ENCODE measurements around the gene PLEKHB1.
"Not testable (repeated sequence)": the region's sequence is repeated elsewhere in the genome, so short reads cannot be mapped to it uniquely, and the experiment has no call there.

PLEKHB1 gene

DNA sequence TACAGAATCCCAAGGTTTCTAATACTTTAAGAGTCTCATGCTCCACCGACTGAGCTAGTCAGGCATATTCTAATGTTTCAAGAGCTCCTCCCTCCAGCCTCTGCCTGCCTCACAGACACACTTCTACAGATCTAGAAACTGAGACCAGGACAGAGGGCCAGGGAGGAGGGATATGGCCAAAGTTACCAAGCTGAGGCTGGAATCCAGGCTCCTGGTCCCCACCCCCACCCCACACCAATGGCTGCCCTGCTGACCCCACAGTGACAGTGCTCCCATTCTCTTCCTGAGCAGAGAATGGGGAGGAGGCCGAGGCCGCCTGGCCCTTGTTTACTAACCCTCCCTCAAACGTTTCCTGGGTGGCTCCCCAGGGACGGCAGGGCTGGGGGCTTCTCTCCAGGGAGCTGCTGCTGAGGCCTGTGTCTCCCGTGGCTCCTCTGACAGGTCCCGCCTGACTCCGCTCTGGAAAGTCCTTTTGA is 2.2 kb downstream of the PLEKHB1 start:
- no peak for DNase-seq

DNA sequence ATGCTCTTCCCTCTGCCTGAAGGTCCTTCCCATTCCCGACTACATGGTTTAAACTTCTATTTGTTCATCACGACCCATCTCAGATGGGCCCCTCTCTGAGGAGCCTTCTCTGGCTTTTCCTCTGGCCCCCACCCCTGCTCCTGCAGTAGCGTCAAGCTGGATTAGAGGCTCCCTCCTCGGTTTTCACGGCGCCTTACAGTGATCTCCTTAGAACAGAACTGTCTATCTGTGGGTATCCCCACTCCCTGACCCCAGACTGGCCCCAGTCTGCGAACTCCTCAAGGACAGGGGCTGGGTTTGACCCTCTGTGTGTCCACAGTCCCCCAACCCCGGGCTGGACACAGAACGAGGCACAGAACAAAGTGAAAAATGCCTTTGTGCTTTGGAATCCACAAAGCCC is 2.8 kb downstream of the PLEKHB1 start:
- no peak for DNase-seq

DNA sequence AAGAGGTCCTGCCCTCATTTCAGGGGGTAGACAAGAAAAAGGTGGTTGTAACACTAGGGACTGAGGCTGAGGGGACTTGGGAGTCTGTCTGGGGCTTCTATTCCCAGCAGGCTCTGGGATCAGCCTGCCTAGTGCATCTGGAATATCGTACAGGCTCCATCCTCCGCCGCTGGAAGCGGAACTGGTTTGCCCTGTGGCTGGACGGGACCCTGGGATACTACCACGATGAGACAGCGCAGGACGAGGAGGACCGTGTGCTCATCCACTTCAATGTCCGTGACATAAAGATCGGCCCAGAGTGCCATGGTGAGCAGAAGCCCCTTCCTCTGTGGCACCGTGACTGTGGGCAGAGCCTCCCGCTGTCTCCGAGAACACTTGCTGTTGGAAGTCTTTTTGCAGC is 4.0 kb downstream of the PLEKHB1 start:
- DNase-seq, result no peak

- DNase-seq, result no peak
Measured at GRCh38 chr11:73651252-73651651, 4.9 kb downstream of the PLEKHB1 start.

GRCh38 chr11:73651661-73652045 is 5.3 kb downstream of the PLEKHB1 start:
- DNase-seq, result no peak

- no peak for DNase-seq
Measured at GRCh38 chr11:73652046-73652730, 5.8 kb downstream of the PLEKHB1 start.

- no peak for DNase-seq
Measured at GRCh38 chr11:73652856-73653559, 6.6 kb downstream of the PLEKHB1 start.

GRCh38 chr11:73653996-73654395 is 7.6 kb downstream of the PLEKHB1 start:
- no peak for DNase-seq

GRCh38 chr11:73654482-73655021 is 8.2 kb downstream of the PLEKHB1 start:
- DNase-seq, result no peak

GRCh38 chr11:73655686-73656085 is 9.3 kb downstream of the PLEKHB1 start:
- no peak for DNase-seq

- no peak for DNase-seq
Measured at GRCh38 chr11:73656985-73657384, 10.6 kb downstream of the PLEKHB1 start.

DNA sequence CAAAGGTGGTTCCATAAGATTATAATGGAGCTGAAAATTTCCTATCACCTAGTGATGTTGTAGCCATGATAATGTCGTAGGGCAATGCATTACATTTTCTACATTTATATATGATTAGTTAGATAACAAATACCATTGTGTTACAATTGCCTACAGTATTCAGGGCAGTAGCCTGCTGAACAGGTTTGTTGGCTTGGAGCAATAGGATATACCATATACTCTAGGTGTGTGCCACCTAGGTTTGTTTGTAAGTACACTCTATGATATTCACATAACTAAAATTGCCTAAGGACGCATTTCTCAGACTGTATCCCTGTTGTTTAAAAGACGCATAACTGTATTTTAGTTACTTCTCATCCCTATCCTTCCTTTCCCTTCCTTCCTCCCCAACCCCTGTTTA is 13.6 kb downstream of the PLEKHB1 start:
- no peak for DNase-seq

DNA sequence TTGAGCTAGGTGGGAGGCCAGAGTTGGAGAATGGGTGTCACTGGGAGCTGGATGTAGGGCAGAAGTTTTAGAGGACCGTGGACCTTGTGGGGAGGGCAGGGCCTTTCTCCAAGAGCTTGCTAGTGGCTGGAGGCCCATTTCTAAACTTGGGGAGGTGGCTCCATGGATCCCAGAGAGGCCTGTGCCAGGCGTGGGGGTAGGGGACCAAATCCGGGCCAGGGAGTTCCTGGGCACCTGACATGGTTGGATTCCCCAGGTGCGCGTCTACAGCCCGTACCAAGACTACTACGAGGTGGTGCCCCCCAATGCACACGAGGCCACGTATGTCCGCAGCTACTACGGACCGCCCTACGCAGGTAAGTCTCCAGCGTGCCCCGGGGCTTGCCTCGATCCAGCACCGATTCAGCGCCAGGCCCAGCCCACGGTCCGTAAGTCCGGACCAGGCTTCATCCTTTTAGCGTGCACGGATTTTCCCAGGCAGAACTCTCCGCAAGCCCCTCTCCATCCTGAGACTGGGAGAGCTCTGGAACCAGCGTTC is 14.2 kb downstream of the PLEKHB1 start:
- no peak for DNase-seq

DNA sequence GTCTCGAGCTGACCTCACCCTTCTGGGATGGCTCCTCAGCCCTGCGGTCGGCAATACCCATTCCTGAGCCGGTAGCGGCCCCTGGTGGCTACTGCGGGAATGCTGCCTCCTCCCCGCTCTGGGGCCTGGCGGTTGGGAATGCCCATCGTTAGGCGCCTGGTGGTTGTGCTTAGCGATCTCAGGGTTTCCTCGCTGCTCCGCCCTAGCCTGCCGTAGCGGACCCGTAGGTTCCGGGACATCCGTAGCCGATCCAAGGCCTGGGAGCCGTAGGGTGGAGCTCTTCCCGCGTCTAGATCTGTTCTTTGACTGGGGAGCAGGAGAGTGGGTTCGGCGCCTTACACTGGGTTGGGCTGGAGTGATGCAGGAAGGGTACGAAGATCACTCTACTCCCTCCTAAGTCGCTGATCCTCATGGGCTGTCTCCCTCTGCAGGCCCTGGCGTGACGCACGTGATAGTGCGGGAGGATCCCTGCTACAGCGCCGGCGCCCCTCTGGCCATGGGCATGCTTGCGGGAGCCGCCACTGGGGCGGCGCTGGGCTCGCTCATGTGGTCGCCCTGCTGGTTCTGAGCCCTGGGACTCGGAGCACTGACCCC is 14.8 kb downstream of the PLEKHB1 start:
- peak; percentile 34 for DNase-seq

- DNase-seq, result no peak
Measured at GRCh38 chr11:73662445-73663157, 16.2 kb downstream of the PLEKHB1 start.

DNA sequence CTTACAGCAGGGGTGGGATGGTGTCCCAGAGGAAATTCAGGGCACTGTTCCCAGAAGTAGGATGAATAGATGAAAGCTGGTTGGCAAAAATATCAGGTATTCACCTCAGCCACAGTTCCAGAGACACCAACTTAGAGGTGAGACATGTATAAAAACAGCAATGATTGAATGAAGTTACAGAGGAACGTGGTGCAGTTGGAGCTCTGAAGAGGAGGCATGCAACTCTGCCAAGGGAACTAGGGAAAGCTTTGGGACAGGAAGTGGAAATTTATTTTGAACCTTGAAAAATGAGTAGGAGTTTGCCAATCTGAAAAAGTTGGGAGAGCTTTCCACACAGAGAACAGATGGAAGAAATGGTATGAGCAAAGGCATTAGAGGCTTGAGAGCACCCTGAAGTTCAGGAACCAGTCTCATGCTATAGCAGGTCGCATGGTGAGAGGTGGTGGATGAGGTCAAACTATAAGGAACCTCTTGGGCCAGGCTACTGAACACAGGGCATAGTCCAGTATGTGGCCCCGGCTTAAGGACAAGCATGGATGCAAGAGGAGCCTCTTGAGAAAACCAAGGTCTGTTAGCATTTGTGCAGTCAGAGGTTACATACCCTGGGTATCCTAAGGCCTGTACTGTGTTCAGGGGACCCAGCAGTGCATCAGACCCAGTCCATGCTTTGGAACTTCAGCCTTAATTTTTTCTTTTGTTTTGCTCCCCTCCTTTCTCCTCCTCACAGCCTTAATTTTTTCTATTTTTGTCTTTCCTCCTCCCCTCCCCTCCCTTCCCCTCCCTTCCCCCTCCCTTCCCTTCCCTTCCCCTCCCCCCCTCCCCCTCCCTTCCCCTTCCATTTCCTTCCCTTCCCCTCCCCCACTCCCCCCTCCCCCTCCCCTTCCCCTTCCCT is 17.5 kb downstream of the PLEKHB1 start:
- DNase-seq, result no peak

DNA sequence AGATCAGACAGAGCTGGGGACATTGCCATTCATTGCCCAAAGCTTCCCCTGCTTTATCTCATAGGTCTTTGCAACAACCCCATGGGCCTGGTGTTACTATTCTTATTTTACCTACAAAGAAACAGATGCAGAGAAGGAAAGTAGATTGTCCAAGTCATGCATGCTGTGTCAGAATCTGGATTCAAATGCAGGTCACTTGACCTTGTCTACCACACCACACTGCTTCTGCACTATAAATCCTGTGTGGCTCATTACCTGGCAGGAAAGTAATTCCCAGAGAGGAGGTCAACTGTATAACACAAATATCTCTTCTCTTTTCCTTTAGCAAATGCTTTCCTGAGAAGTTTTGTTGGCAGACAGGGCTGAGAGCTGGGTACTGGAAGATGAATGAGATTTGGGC is 18.5 kb downstream of the PLEKHB1 start:
- DNase-seq, result no peak

- DNase-seq, result no peak
Measured at GRCh38 chr11:73667891-73668290, 21.5 kb downstream of the PLEKHB1 start.

DNA sequence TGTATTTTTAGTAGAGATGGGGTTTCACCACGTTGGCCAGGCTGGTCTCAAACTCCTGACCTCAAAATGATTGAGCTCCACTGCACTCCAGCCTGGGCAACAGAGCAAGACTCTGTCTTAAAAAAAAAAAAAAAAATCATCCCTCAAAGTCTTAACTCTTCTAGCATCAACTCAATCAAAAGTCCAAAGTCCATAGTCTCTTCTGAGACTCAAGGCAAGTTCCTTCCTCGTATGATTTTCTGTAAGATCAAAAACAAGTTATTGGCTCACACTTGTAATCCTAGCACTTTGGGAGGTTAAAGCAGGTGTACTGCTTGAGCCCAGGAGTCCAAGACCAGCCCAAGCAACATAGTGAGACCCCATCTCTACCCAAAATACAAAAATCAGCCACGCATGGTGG is 24.4 kb downstream of the PLEKHB1 start:
- no peak for DNase-seq

GRCh38 chr11:73671701-73672100 is 25.3 kb downstream of the PLEKHB1 start:
- no peak for DNase-seq

DNA sequence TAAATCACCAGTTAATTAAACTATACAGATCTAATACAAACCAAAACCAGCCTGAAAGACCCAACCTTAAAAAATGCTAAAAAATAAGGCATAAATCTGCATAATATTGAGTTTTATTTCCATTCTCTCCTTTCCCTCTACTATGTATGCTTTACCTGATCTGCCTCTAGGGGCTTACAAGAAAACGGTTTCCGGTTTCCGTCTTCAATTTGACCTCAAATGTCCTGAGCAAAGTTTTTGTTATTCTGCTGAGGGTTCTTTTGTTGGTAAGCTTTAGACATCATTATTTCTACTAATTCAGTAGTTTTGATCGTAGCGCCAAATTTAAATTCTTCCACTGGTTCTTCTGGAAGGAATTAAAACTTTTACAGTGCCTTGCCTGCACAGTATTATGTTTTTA is 30.2 kb downstream of the PLEKHB1 start:
- not testable (repeated sequence) for DNase-seq

DNA sequence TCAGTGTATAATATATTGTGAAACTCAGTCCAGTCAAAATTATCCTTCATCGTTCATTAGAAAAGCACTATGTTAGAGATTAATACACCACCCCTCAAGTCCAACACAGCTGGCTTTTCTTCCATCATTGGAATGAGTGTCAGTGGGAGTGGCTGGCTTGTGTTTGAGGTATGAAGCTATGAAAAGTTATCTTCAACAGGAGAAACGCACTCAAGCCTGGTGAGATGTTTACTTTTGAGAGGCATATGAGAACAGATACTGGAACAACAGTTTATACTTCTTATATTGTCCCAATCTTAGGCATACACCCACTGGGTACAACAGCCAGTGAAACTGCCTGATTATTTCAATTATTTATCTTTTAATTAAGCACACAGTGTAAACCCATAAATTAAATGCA is 34.3 kb downstream of the PLEKHB1 start:
- no peak for DNase-seq
